NOMO-1 (cell line): ENCODE results near the gene OR51I2.
A peak's percentile ranks its signal among the peaks of the same experiment; 100 is the strongest.

Experiments used
- DNase-seq, 2 experiments: peaks; one replicate each; lab custom pipeline; 2025; ENCODE audit not compliant: unreplicated experiment in 2 of 2; lab: John Stamatoyannopoulos, UW

OR51I2 gene

GRCh38 chr11:5449023-5449422, at the start of gene OR51I2:
OR51I2 (plus strand) TSS chr11:5449323; CDS start chr11:5453489, 4,166 bp downstream.
- no peak for DNase-seq

GRCh38 chr11:5405173-5405572, 44.0 kb upstream of the OR51I2 start:
- DNase-seq = no peak

- no peak for DNase-seq
Observed at GRCh38 chr11:5420993-5421392, 28.1 kb upstream of the OR51I2 start.

- DNase-seq = no peak
Observed at GRCh38 chr11:5421811-5422210, 27.3 kb upstream of the OR51I2 start, which contains the start of gene OR51Q1. OR51Q1 (plus strand) TSS chr11:5422111; CDS start chr11:5422201, 90 bp downstream.

- DNase-seq = no peak
Observed at GRCh38 chr11:5423131-5423530, 26.0 kb upstream of the OR51I2 start.

GRCh38 chr11:5441414-5441813, 7.7 kb upstream of the OR51I2 start, which contains the start of gene OR51I1:
OR51I1 (minus strand) TSS chr11:5441514; CDS start chr11:5441514, 0 bp downstream.
- no peak for DNase-seq

GRCh38 chr11:5443835-5444393, 5.2 kb upstream of the OR51I2 start:
- no peak for DNase-seq

GRCh38 chr11:5449432-5449831, 309 bp downstream of the OR51I2 start:
- no peak for DNase-seq

GRCh38 chr11:5460983-5461621, 12.0 kb downstream of the OR51I2 start:
- DNase-seq = no peak

GRCh38 chr11:5467527-5467926, 18.4 kb downstream of the OR51I2 start:
- DNase-seq = no peak

GRCh38 chr11:5473921-5474320, 24.8 kb downstream of the OR51I2 start:
- no peak for DNase-seq

GRCh38 chr11:5476186-5476819, 27.2 kb downstream of the OR51I2 start:
- peak in 1 of 2 experiments; percentile 37 for DNase-seq

- DNase-seq = no peak
Observed at GRCh38 chr11:5486003-5486402, 36.9 kb downstream of the OR51I2 start.

GRCh38 chr11:5486421-5486820, 37.3 kb downstream of the OR51I2 start:
- DNase-seq = no peak

GRCh38 chr11:5488385-5488784, 39.3 kb downstream of the OR51I2 start, which contains the start of gene OR52D1:
OR52D1 (plus strand) TSS chr11:5488685; CDS start chr11:5488707, 22 bp downstream.
- DNase-seq = no peak

GRCh38 chr11:5488798-5489399, 39.8 kb downstream of the OR51I2 start:
- DNase-seq = no peak

GRCh38 chr11:5489576-5490357, 40.6 kb downstream of the OR51I2 start:
- no peak for DNase-seq

- no peak for DNase-seq
Observed at GRCh38 chr11:5499671-5500070, 50.5 kb downstream of the OR51I2 start.

GRCh38 chr11:5500393-5500801, 51.3 kb downstream of the OR51I2 start:
- no peak for DNase-seq

- DNase-seq = no peak
Observed at GRCh38 chr11:5504403-5504921, 55.3 kb downstream of the OR51I2 start.
